C4-2B (cell line): ENCODE results near the gene WDR18.

Source experiments
- ZFX ChIP-seq: fragments of 450-650 bp; IDR thresholded peaks from 2 replicates; pipeline ENCODE4 v1.6.1; 2017
- TF ChIP-seq, protein P1 (sequence below): fragments of 450-650 bp; conservative IDR thresholded peaks from 2 replicates; pipeline ENCODE4 v1.5.1; 2017; ENCODE audit warnings: mild to moderate bottlenecking

DNA sequence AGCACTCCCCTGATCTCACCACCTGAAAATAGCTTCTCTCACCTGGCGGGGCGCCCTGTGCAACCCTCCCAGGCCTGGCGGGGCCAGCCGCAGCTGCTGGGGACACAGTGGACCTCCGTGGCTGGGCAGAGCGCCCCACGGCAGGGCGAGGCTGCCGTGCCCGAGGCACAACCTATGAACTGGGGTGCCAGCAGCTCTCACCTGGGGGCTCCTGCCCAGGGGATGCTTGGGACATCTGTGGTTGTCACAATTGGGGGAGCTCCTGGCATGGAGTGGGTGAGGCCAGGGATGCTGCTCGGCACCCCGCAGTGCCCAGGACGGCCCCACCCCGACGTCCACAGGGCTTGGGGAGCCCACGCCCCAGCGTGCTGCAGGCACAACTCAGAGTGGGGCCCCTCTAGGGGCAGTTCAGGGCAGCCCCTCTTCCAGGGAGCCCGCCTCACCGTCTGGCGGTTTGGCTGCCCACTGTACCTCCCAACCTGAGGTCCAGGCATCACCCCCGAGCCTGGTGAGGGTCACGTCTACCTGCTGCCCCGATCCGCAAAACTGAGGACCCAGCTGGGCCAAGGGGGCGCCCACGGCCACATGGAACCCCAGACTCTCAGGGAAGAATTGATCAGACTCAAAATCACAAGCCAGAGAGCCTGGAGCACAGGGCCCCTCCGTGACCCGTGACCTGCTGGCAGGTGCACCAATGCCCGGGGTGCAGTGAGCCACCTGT is 31.1 kb downstream of the WDR18 start:
- TF ChIP-seq, protein P1, sequence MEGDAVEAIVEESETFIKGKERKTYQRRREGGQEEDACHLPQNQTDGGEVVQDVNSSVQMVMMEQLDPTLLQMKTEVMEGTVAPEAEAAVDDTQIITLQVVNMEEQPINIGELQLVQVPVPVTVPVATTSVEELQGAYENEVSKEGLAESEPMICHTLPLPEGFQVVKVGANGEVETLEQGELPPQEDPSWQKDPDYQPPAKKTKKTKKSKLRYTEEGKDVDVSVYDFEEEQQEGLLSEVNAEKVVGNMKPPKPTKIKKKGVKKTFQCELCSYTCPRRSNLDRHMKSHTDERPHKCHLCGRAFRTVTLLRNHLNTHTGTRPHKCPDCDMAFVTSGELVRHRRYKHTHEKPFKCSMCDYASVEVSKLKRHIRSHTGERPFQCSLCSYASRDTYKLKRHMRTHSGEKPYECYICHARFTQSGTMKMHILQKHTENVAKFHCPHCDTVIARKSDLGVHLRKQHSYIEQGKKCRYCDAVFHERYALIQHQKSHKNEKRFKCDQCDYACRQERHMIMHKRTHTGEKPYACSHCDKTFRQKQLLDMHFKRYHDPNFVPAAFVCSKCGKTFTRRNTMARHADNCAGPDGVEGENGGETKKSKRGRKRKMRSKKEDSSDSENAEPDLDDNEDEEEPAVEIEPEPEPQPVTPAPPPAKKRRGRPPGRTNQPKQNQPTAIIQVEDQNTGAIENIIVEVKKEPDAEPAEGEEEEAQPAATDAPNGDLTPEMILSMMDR, result no peak
- no peak for TF ChIP-seq ZFX
